ENCODE results near the gene TRIM9. TPM values are rescaled to one million over a fixed set of nuclear protein-coding genes. Genes with fewer than 3 reads are reported as not detected.

TRIM9 gene
- total and polyA plus RNA-seq, 2 of the 4 experiments (the other 2 are of a cell fraction), result under 0.01 to 0.09 TPM

- peaks cover 11% of the 10 kb centered on the region for H3K36me3 ChIP-seq (ENCODE audit: control insufficient read depth, insufficient read depth, low read length)
- no peak overlapping the region for H4K91ac ChIP-seq (ENCODE audit: insufficient read depth, low read depth, low read length)
- TF ChIP-seq RFX5 (IDR thresholded peaks at IDR 0.05; ENCODE audit: low read depth, low read length) (no peak), POLR2A (IDR thresholded peaks at IDR 0.05; ENCODE audit: low read depth, low read length) (no peak), BHLHE40 (IDR thresholded peaks at IDR 0.05; ENCODE audit: low read depth, low read length) (no peak), NFE2L2 (IDR thresholded peaks at IDR 0.05; ENCODE audit: low read depth, low read length) (no peak), CEBPB (IDR thresholded peaks at IDR 0.05; ENCODE audit: low read depth, low read length) (no peak), SMC3 (IDR thresholded peaks at IDR 0.05; ENCODE audit: low read depth, low read length) (no peak), MAFK (IDR thresholded peaks at IDR 0.05; ENCODE audit: low read depth, low read length) (no peak), FOS (IDR thresholded peaks at IDR 0.05; ENCODE audit: low read depth, low read length) (no peak), MAZ (IDR thresholded peaks at IDR 0.05; ENCODE audit: borderline replicate concordance, low read depth, low read length) (no peak), CTCF (conservative IDR thresholded peaks at IDR 0.05; ENCODE audit: low read depth, low read length) (no peak), ELK1 (IDR thresholded peaks at IDR 0.05; ENCODE audit: borderline replicate concordance, low read depth, low read length) (no peak), CHD1 (IDR thresholded peaks at IDR 0.05; ENCODE audit: low read depth, low read length) (no peak), RAD21 (IDR thresholded peaks at IDR 0.05; ENCODE audit: low read length) (no peak), RCOR1 (IDR thresholded peaks at IDR 0.05; ENCODE audit: insufficient replicate concordance, low read length) (no peak), MXI1 (IDR thresholded peaks at IDR 0.05; ENCODE audit: borderline replicate concordance, low read depth, low read length) (no peak)
- TF ChIP-seq, protein P1, sequence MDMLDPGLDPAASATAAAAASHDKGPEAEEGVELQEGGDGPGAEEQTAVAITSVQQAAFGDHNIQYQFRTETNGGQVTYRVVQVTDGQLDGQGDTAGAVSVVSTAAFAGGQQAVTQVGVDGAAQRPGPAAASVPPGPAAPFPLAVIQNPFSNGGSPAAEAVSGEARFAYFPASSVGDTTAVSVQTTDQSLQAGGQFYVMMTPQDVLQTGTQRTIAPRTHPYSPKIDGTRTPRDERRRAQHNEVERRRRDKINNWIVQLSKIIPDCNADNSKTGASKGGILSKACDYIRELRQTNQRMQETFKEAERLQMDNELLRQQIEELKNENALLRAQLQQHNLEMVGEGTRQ (IDR thresholded peaks at IDR 0.05; ENCODE audit: low read depth, low read length), result no peak
- H4K8ac ChIP-seq (ENCODE audit: low read depth in 2 of 2, low read length in 2 of 2), result no peak overlapping the region
- no peak overlapping the region for H2BK15ac ChIP-seq (ENCODE audit: low read depth, low read length)
- 0 out of 2 replicates have a peak overlapping the region, but pooled peaks have one; percentile 16 for H2AK5ac ChIP-seq (ENCODE audit: low read depth, low read length)
- H2AFZ ChIP-seq (replicated peaks; ENCODE audit: low read length, poor library complexity), result no peak overlapping the region
- no peak overlapping the region for H3K9ac ChIP-seq (ENCODE audit: low read depth, low read length)
- no peak overlapping the region for H2AK9ac ChIP-seq (replicated peaks; ENCODE audit: low read depth, low read length, poor library complexity)
- no peak overlapping the region for H3K4me3 ChIP-seq (ENCODE audit: insufficient read depth, low read depth, low read length)
- H3K27ac ChIP-seq (ENCODE audit: insufficient read depth, low read length), result no peak overlapping the region
- POLR2A ChIA-PET (ENCODE audit: unreplicated experiment), result no interaction called here
- H3K18ac ChIP-seq (ENCODE audit: low read depth, low read length), result no peak overlapping the region
- H3K4me2 ChIP-seq (ENCODE audit: low read depth, low read length), result no peak overlapping the region
- CTCF ChIA-PET, result no interaction called here
- peaks cover 3% of the 10 kb centered on the region; the same call in 1 of the 2 replicates for H3K4me1 ChIP-seq (ENCODE audit: control insufficient read depth, insufficient read depth, low read length)
- intact Hi-C loops (cut with micrococcal nuclease) (loop anchor here (10.0 kb wide), 1 partner anchor 283 kb away; no protein-coding TSS in a partner anchor), in situ Hi-C loops (cut with MboI; ENCODE audit: low sequenced_read_pairs) (no loop called here), dilution Hi-C loops (cut with HindIII; ENCODE audit: low sequenced_read_pairs, unreplicated experiment) (no loop called here)
- peaks cover 15% of the 10 kb centered on the region for H3K9me1 ChIP-seq (ENCODE audit: insufficient read depth, low read length)
- no peak overlapping the region for H4K5ac ChIP-seq (ENCODE audit: low read depth, low read length)
- WGBS, 2 experiments (ENCODE audit: extremely low coverage in 2 of 2, insufficient read length in 1 of 2), result 100% methylated on average over 2 of the region's 4 CpGs; no CpG with 5 or more reads in 1 of the 2 experiments
- H3K56ac ChIP-seq (ENCODE audit: extremely low read depth, insufficient read depth, low read length), result no peak overlapping the region
- DNase-seq, result no peak
- H3K27me3 ChIP-seq (ENCODE audit: control insufficient read depth, insufficient read depth, low read length), result no peaks in the 10 kb centered on the region
- no peaks in the 10 kb centered on the region for H3K9me3 ChIP-seq (ENCODE audit: control insufficient read depth, insufficient read depth, low read length)
- H2BK5ac ChIP-seq (ENCODE audit: low read depth, low read length, poor library complexity, severe bottlenecking), result no peak overlapping the region
- H3K23ac ChIP-seq (ENCODE audit: low read depth, low read length), result no peak overlapping the region
- H3K14ac ChIP-seq (replicated peaks; ENCODE audit: low read depth, low read length), result no peak overlapping the region
- H3K4ac ChIP-seq (ENCODE audit: low read depth, low read length), result no peak overlapping the region
- ATAC-seq (ENCODE audit: low read depth), result no peak
- no peaks in the 10 kb centered on the region; the same call in 1 of the 2 replicates for H4K20me1 ChIP-seq (ENCODE audit: insufficient read depth, low read length)
- H2BK20ac ChIP-seq (ENCODE audit: low read depth, low read length), result no peak overlapping the region; the same call in 1 of the 2 replicates
- no TSS peak for BruUV-seq (replicated peaks)
- peaks cover 11% of the 10 kb centered on the region in 2 experiments; a peak in 3 of 4 replicates for H3K79me1 ChIP-seq (ENCODE audit: low read depth in 1 of 2, low read length in 2 of 2)
- no peak overlapping the region; the same call in 1 of the 2 replicates for H2BK120ac ChIP-seq (ENCODE audit: low read depth, low read length)
Observed at GRCh38 chr14:50937800-50938199, 157.1 kb downstream of the TRIM9 start.

Data from IMR-90 (cell line).